Activated naive CD4-positive, alpha-beta T cell (primary cell): Measurements from ENCODE around the gene HSP90AA1.
"Not testable (repeated sequence)": the region's sequence is repeated elsewhere in the genome, so short reads cannot be mapped to it uniquely, and the experiment has no call there.

Experiments
- DNase-seq, 4 experiments: peaks; one replicate each; lab custom pipeline; 2025; lab: John Stamatoyannopoulos, UW

HSP90AA1 gene

DNA sequence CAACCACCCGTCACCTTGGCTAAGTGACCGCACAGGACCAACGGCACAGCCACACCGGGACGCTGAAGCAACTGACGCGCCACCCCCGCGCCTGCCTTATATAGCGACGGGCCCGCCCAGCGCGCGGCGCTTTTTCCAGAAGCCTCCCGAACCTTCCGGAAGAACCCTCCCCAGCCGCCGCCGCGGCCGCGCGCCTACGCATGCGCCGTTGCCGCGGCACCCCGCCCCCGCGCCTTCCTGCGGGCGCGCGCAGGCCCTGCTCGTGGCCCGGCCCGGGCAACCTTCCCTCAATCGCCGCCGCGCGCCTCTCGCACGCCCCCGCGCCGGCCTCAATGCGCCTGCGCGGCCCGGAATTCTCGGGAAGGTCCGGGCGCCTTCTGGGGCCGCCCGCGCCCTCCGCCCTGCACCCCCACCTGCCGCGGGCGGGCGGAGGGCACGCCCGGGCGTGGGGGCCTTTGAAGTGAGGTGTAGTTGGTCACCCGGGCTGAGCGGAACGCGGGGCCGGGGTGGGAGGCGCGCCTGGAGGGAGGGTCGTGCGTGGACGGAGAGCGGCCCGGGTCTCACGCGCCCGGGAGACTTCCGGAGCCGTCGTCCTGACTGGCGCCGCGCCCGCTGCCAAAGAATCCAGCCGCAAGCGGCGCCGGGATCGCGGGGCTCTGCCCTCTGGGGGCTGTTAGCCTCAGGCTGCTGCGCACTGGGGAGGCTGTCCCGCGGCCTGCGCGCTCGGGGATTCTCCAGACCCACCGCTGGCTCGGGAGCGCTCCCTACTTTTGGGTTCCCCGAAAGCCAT lies at the start of gene HSP90AA1:
HSP90AA1 (minus strand) TSS at position 73 of the 790 bp plus-strand sequence. CDS start 666 bp downstream, outside the sequence.
- DNase-seq, result peak; percentile 92 to 95 (median 94)

GRCh38 chr14:102135456-102135855 lies 48.6 kb upstream of the HSP90AA1 start:
- not testable (repeated sequence) for DNase-seq

GRCh38 chr14:102134719-102135118 lies 47.9 kb upstream of the HSP90AA1 start:
- not testable (repeated sequence) for DNase-seq

DNA sequence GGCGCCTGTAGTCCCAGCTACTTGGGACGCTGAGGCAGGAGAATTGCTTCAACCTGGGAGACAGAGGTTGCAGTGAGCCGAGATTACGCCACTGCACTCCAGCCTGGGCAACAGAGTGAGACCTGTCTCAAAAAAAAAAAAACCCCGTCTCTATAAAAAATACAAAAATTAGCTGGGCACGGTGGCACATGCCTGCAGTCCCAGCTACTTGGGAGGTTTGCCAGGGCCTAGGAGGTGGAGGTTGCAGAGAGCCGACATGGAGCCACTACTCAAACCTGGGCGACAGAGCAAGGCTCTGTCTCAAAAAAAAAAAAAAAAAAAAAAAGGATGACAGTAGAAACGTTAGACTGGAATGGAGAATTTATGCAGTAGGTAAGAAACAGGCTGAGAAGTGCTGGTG lies 47.2 kb upstream of the HSP90AA1 start:
- not testable (repeated sequence) for DNase-seq

DNA sequence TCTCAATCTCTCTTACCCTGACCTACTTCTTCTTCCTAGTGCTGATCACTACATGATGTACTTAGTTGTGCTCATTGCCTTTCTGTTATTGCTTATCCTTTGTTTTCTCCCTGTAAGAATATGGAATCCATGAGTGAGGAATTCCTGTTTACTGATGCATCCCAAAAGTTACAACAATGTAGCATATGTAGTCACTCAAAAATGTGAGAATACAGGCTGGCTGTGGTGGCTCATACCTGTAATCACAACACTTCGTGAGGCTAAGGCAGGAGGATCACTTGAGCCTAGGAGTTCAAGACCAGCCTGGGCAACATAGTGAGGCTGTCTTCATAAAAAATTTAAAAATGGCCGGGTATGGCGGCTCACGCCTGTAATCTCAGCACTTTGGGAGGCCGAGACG lies 44.9 kb upstream of the HSP90AA1 start:
- DNase-seq, result no peak

- no peak for DNase-seq
These were observed 40.1 kb upstream of the HSP90AA1 start for GRCh38 chr14:102126807-102127455.

DNA sequence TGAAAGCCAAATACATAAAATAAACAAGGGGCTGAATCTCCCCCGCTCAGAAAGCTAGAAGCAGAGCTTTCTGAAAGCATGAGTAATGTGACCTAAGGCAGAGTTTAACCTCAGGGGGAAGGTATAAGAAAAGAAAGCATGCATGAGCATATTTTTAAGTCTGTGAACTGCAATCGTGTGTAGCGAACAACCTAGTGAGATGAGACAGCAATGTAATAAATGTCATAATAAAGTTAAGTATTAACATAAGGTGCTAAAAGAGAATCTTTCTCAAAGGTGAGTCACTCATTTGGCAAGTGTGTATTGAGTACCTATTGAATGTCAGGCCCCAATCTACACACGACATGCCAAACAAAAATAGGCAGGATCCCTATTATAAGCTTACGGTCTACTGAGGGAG lies 38.7 kb upstream of the HSP90AA1 start:
- DNase-seq, result no peak

- no peak for DNase-seq
These were observed 37.6 kb upstream of the HSP90AA1 start for GRCh38 chr14:102124419-102124818.

- no peak for DNase-seq
These were observed 34.7 kb upstream of the HSP90AA1 start for GRCh38 chr14:102121567-102121966.

- DNase-seq, result no peak
These were observed 34.0 kb upstream of the HSP90AA1 start for GRCh38 chr14:102120888-102121287.

DNA sequence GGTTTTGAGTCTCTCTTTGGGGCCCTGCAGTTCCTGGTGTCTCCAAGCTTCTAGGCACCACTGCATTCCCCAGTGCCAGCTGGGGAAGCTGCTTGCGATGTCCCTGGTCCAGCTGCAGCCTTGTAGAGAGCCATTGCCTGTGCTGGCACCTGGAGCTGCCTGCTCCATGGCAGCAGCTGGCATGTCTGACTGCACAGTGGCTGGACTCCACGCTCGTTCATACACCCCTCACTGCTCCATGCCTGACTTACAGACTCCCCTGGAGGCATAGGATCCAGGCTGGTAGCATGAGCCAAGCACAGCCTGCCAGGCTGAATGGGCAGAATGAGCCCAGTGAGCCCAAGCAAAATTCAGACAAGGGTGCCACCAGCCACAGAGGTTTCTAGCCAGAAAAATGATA lies 31.0 kb upstream of the HSP90AA1 start:
- DNase-seq, result no peak

DNA sequence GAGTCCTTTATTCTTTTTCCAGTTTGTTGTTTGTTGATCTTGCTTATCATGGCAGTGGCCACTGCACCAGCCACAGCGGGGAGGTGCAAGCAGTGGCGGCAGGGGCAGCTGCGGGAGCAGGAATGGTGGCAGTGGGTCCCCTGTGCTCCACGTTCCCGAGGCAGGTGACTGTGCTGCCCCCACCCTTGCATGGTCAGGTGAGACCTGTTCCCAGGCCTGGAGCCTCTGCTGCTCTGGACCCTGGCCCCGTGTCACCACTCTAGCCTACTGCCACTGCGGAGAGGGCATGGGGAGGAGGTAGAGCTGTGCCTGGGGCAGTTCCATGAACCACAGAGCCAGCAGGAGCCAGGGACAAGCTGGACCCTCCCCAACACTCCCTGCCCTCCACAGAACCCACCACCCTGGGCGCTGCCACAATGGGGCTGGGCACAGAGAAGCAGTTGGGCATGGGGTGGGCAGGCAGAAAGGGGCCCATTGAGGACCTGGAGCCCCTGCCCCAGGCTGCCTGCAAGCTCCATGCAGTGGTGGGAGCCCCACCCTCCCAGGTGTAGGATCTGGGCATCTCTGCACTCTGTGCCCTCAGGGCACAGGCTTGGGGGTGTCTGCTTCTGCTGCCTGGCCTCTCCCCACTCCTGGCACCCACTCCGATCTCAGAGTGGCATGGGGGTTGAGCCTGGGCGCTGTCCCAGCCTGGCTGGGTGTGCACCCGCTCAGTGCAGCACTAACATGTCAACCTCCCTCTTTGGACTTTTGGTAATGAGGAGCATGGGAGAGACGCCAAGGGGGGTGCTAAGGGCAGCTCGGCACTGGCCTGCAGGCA lies 29.7 kb upstream of the HSP90AA1 start:
- no peak for DNase-seq

GRCh38 chr14:102111101-102111500 lies 24.3 kb upstream of the HSP90AA1 start:
- DNase-seq, result no peak

- not testable (repeated sequence) for DNase-seq
These were observed 22.5 kb upstream of the HSP90AA1 start for GRCh38 chr14:102109332-102109731.

- no peak for DNase-seq
These were observed 18.5 kb upstream of the HSP90AA1 start for GRCh38 chr14:102105369-102105768.

GRCh38 chr14:102103062-102103695 lies 16.3 kb upstream of the HSP90AA1 start:
- DNase-seq, result no peak

GRCh38 chr14:102097441-102098135 lies 10.7 kb upstream of the HSP90AA1 start:
- DNase-seq, result no peak

DNA sequence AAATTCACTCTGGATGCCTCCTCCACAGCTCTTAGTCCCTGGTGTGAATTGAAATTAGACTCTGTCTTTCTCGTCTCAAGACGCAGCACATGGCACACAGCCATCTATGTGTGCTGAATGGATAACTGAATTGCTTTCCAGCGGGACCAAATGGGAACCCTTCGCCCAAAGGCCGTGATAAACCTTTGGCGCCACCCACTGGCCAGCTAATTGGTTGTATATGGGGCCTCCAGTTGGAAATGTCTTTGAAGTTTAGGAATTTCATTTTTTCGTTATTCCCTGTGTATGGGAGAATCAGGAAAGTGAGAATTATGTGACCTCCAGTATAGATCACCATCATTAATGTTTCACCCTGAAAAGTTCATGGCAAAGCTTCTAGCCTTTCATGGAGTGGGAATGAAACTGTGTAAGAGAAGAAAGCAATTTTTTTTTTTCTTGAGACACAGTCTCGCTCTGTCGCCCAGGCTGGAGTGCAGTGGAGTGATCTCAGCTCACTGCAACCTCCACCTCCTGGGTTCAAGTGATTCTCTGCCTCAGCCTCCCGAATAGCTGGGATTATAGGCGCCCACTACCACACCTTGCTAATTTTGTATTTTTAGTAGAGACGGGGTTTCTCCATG lies 9.8 kb upstream of the HSP90AA1 start:
- DNase-seq, result peak; percentile 7 to 64 (median 46)

DNA sequence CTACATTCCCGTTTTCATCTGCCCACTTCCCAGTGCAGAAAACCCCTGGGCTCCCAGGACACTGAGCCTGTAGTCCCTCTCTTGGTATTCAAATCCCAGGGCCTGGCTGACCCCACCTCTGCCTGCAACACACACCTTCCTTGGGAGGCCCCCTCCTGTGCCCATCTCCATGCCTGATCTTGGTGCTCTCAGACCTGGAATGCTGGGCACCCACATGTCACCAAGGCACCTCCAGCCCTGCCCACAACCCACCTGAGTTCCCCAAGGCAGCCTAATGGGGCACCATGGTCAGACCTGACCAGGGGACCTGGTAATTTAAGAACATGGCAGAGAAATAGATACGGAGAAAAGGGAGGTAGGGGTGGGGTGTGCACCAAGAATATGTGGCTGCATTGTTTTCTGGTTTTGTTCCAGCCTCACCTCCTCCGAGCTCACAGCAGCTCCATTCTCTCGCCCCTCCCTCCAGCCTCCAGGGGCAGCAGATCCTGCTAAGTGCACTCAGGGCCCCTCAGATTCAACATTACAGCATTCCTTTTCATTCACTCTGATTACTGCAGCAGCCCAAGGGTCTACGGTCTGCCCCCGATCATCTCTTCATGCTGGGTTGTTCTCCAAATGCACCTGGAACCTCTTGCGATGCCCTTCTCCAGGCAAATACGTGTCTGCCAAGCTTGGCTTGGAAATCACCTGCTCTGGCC lies 9.2 kb upstream of the HSP90AA1 start:
- no peak for DNase-seq

- DNase-seq, result no peak
These were observed 8.5 kb upstream of the HSP90AA1 start for GRCh38 chr14:102095231-102095870.
